GM23248 (cell line): ENCODE results near the gene ST7. TPM values are rescaled to one million over a fixed set of nuclear protein-coding genes. Genes with fewer than 3 reads are reported as not detected.

ENCODE experiments used
- DNase-seq: peaks from one replicate; pipeline ENCODE4 v3.0.0-alpha.2; 2015
- H2AFZ ChIP-seq: fragments of 200-600 bp; sonication (generic); 2 replicates; pipeline ENCODE4 v1.6.1; 2016; ENCODE audit warnings: antibody characterized with exemption
- H3F3A ChIP-seq: fragments of 200-600 bp; sonication (generic); 2 replicates; pipeline ENCODE4 v1.6.1; 2016; ENCODE audit warnings: mild to moderate bottlenecking, antibody characterized with exemption, mixed run types; ENCODE audit not compliant: insufficient read depth
- H3K27ac ChIP-seq: fragments of 200-600 bp; sonication (generic); 2 replicates; pipeline ENCODE4 v1.5.1; 2016; ENCODE audit warnings: mild to moderate bottlenecking
- H3K27me3 ChIP-seq: fragments of 200-600 bp; sonication (generic); replicated peaks from 2 replicates; pipeline ENCODE4 v1.6.1; 2016; ENCODE audit warnings: mild to moderate bottlenecking; ENCODE audit not compliant: insufficient read depth
- H3K36me3 ChIP-seq: fragments of 200-600 bp; sonication (generic); 2 replicates; pipeline ENCODE4 v1.6.1; 2016; ENCODE audit warnings: low read depth, mild to moderate bottlenecking
- H3K4me1 ChIP-seq: fragments of 200-600 bp; sonication (generic); 2 replicates; pipeline ENCODE4 v1.6.1; 2016; ENCODE audit warnings: mild to moderate bottlenecking; ENCODE audit not compliant: insufficient read depth
- H3K4me2 ChIP-seq: fragments of 200-600 bp; sonication (generic); one replicate; pipeline ENCODE4 v1.6.1; 2016; ENCODE audit warnings: mild to moderate bottlenecking; ENCODE audit not compliant: unreplicated experiment
- H3K4me3 ChIP-seq: fragments of 200-600 bp; sonication (generic); 2 replicates; pipeline ENCODE4 v1.5.1; 2016; ENCODE audit warnings: mild to moderate bottlenecking
- H3K79me2 ChIP-seq: fragments of 200-600 bp; sonication (generic); 2 replicates; pipeline ENCODE4 v1.6.1; 2016; ENCODE audit warnings: mild to moderate bottlenecking; ENCODE audit not compliant: insufficient read depth
- H3K9ac ChIP-seq: fragments of 200-600 bp; sonication (generic); 2 replicates; pipeline ENCODE4 v1.6.1; 2016; ENCODE audit warnings: mild to moderate bottlenecking
- H3K9me2 ChIP-seq: fragments of 200-600 bp; sonication (generic); 2 replicates; pipeline ENCODE4 v1.6.1; 2016; ENCODE audit warnings: mixed run types, mild to moderate bottlenecking, moderate library complexity; ENCODE audit not compliant: insufficient read depth
- H3K9me3 ChIP-seq: fragments of 200-600 bp; sonication (generic); one replicate; pipeline ENCODE4 v1.6.1; 2017; ENCODE audit warnings: low read depth
- H4K20me1 ChIP-seq: fragments of 200-600 bp; sonication (generic); 2 replicates; pipeline ENCODE4 v1.6.0; 2016; ENCODE audit not compliant: insufficient read depth
- EZH2 ChIP-seq: fragments of 200-600 bp; sonication (generic); IDR thresholded peaks from 2 replicates; pipeline ENCODE4 v1.6.1; 2018; ENCODE audit warnings: antibody characterized with exemption, mild to moderate bottlenecking; ENCODE audit not compliant: insufficient read depth, poor library complexity, severe bottlenecking
- EZH2phosphoT487 ChIP-seq: fragments of 200-600 bp; sonication (generic); IDR thresholded peaks from 2 replicates; pipeline ENCODE4 v1.6.1; 2018; ENCODE audit warnings: antibody characterized with exemption, moderate library complexity, mild to moderate bottlenecking, low read depth; ENCODE audit not compliant: insufficient read depth
- WGBS, 2 experiments: methylation state at CpG; one replicate each; pipeline ENCODE4 v1.1.6; 2015 to 2017; ENCODE audit warnings: low lambda C conversion rate in 2 of 2, low coverage in 1 of 2; ENCODE audit errors: missing lambda C conversion rate in 2 of 2; 5-methylcytosine and 5-hydroxymethylcytosine counted together
- in situ Hi-C: fragments of 300-500 bp; cut with MboI; formaldehyde crosslinking; loops from 2 replicates; pipeline ENCODE4 v1.15.0; 2020
- polyA plus RNA-seq: library from polyadenylated mRNA; unstranded; fragments of >200 nt; fragmentation: Nextera tagmentation; extraction: Ambion mirVana; gene quantifications from 2 replicates; pipeline ENCODE4 v1.2.1, GENCODE V29; 2016
- total RNA-seq: library from RNA; depleted of rRNA; stranded (reverse); fragments of >200 nt; shearing (Covaris generic); gene quantifications from 2 replicates; pipeline ENCODE4 v1.2.3, GENCODE V29; 2014

Gene ST7
- total and polyA plus RNA-seq, 2 experiments from 2014 or later = 17.8 to 21.9 TPM

- no peak for TF ChIP-seq EZH2
- Histone ChIP-seq H3K4me1 (peaks cover 38% of the 10 kb centered on the region), H3K9me3 (no peaks in the 10 kb centered on the region), H3K9ac (no peak overlapping the region), H3K36me3 (no peaks in the 10 kb centered on the region), H3K9me2 (no peaks in the 10 kb centered on the region), H3K27ac (peak overlapping the region; percentile 14), H3K4me3 (no peak overlapping the region), H3K79me2 (peaks cover 44% of the 10 kb centered on the region), H4K20me1 (no peaks in the 10 kb centered on the region), H3K4me2 (peak overlapping the region; percentile 2), H2AFZ (no peak overlapping the region), H3K27me3 (no peaks in the 10 kb centered on the region), H3F3A (peaks cover 27% of the 10 kb centered on the region)
- in situ Hi-C loops = no loop called here
- DNase-seq = peak; percentile 37
- WGBS, 2 experiments = 3 to 9% methylated on average over 2 of the region's 2 CpGs
These were observed 90.0 kb downstream of the ST7 start for GRCh38 chr7:117043108-117043825.

- H3K79me2 ChIP-seq = peaks cover 57% of the 10 kb centered on the region
- H4K20me1 ChIP-seq = no peaks in the 10 kb centered on the region
- H3F3A ChIP-seq = peaks cover 27% of the 10 kb centered on the region
- no peak overlapping the region for H3K9ac ChIP-seq
- 97 to 100% methylated on average over 2 of the region's 2 CpGs for WGBS, 2 experiments
- no peaks in the 10 kb centered on the region for H3K9me3 ChIP-seq
- no peaks in the 10 kb centered on the region for H3K36me3 ChIP-seq
- DNase-seq = no peak
- no peaks in the 10 kb centered on the region for H3K27me3 ChIP-seq
- H3K4me2 ChIP-seq = no peak overlapping the region
- no peak overlapping the region for H3K4me3 ChIP-seq
- no peak overlapping the region for H2AFZ ChIP-seq
- H3K4me1 ChIP-seq = peaks cover 38% of the 10 kb centered on the region
- no peak overlapping the region for H3K27ac ChIP-seq
- in situ Hi-C loops = no loop called here
- TF ChIP-seq EZH2phosphoT487 (no peak), EZH2 (no peak)
- no peaks in the 10 kb centered on the region for H3K9me2 ChIP-seq
These were observed 91.4 kb downstream of the ST7 start for GRCh38 chr7:117044664-117045063.

GRCh38 chr7:117045927-117046710, 92.8 kb downstream of the ST7 start:
- Histone ChIP-seq H3K27ac (no peak overlapping the region), H3F3A (peaks cover 27% of the 10 kb centered on the region), H3K27me3 (no peaks in the 10 kb centered on the region), H3K4me2 (no peak overlapping the region), H3K79me2 (peaks cover 65% of the 10 kb centered on the region), H3K36me3 (no peaks in the 10 kb centered on the region), H4K20me1 (no peaks in the 10 kb centered on the region), H2AFZ (no peak overlapping the region), H3K9me2 (no peaks in the 10 kb centered on the region), H3K4me3 (no peak overlapping the region), H3K4me1 (peaks cover 34% of the 10 kb centered on the region), H3K9me3 (no peaks in the 10 kb centered on the region), H3K9ac (no peak overlapping the region)
- 88 to 89% methylated on average over 4 of the region's 4 CpGs for WGBS, 2 experiments
- in situ Hi-C loops = no loop called here
- no peak for TF ChIP-seq EZH2
- DNase-seq = no peak

GRCh38 chr7:117047496-117047895, 94.2 kb downstream of the ST7 start:
- H3K36me3 ChIP-seq = no peaks in the 10 kb centered on the region
- H3K4me2 ChIP-seq = no peak overlapping the region
- H3K9me2 ChIP-seq = no peaks in the 10 kb centered on the region
- no peak overlapping the region for H3K9ac ChIP-seq
- H3F3A ChIP-seq = peaks cover 14% of the 10 kb centered on the region; the same call in 1 of the 2 replicates
- no peak overlapping the region for H2AFZ ChIP-seq
- no peaks in the 10 kb centered on the region for H4K20me1 ChIP-seq
- in situ Hi-C loops = no loop called here
- peaks cover 71% of the 10 kb centered on the region for H3K79me2 ChIP-seq
- H3K4me3 ChIP-seq = no peak overlapping the region
- TF ChIP-seq EZH2phosphoT487 = no peak
- no peak for TF ChIP-seq EZH2
- H3K27me3 ChIP-seq = no peaks in the 10 kb centered on the region
- no peaks in the 10 kb centered on the region for H3K9me3 ChIP-seq
- DNase-seq = peak; percentile 23
- peaks cover 20% of the 10 kb centered on the region for H3K4me1 ChIP-seq
- WGBS, 2 experiments = 16 to 26% methylated on average over 3 of the region's 3 CpGs
- no peak overlapping the region for H3K27ac ChIP-seq
